GM12878 (cell line): Measurements from ENCODE around the gene TRMU. TPM values are rescaled to one million over a fixed set of nuclear protein-coding genes. Genes with fewer than 3 reads are reported as not detected.

Experiments used
- ATAC-seq: fragments of 200-7000 bp; cut with Tn5 transposase; 3 replicates; pipeline ENCODE4 v1.9.1; 2020; ENCODE audit warnings: mild to moderate bottlenecking, moderate library complexity
- BruUV-seq: library from RNA; stranded (reverse); fragments of 400-500 nt; replicated peaks from 2 replicates; lab custom pipeline; 2021; lab: Mats Ljungman, UMichigan
- CTCF ChIA-PET: fragments of 300-600 bp; sonication (Branson Sonifier 250); formaldehyde crosslinking; extraction: SDS; loops from one replicate; lab custom pipeline; 2021; ENCODE audit warnings: inconsistent platforms; lab: Yijun Ruan, JAX
- POLR2A ChIA-PET: fragments of 350-600 bp; formaldehyde crosslinking; extraction: SDS; loops from one replicate; lab custom pipeline; 2021; ENCODE audit warnings: inconsistent platforms; lab: Charles Lee
- RAD21 ChIA-PET: fragments of 300-600 bp; sonication (Branson Sonifier 250); formaldehyde crosslinking; loops from one replicate; lab custom pipeline; 2023; ENCODE audit warnings: antibody characterized with exemption; ENCODE audit not compliant: unreplicated experiment; lab: Charles Lee
- SMC1A ChIA-PET: fragments of 300-600 bp; sonication (Branson Sonifier 250); formaldehyde crosslinking; loops from one replicate; lab custom pipeline; 2023; ENCODE audit not compliant: unreplicated experiment, uncharacterized antibody; lab: Charles Lee
- DNase-seq: peaks from one replicate; pipeline ENCODE4 v3.0.0-alpha.2; 2011; ENCODE audit warnings: low read depth, low spot score
- FAIRE-seq: peaks from 3 replicates; lab custom pipeline; 2011; peaks lifted over from hg19 to GRCh38; lab: Jason Lieb, UNC
- H2AFZ ChIP-seq: 2 replicates; pipeline ENCODE4 v1.6.0; 2011; ENCODE audit warnings: low read depth, low read length, control low read depth; ENCODE audit not compliant: control insufficient read depth
- H3K27ac ChIP-seq: 2 replicates; pipeline ENCODE4 v1.5.1; 2011; ENCODE audit warnings: control low read depth; ENCODE audit not compliant: control insufficient read depth, insufficient read depth
- H3K27me3 ChIP-seq, 2 experiments: replicated peaks in 1 of 2; 2 replicates each; pipeline versions ENCODE4 v1.6.0 to v1.6.1; 2011; ENCODE audit warnings: low read length in 1 of 2; ENCODE audit not compliant: control insufficient read depth in 2 of 2, insufficient read depth in 2 of 2
- H3K36me3 ChIP-seq, 2 experiments: 2 replicates each; pipeline ENCODE4 v1.5.1; 2011; ENCODE audit warnings: low read length in 1 of 2; ENCODE audit not compliant: control insufficient read depth in 2 of 2, insufficient read depth in 2 of 2
- H3K4me1 ChIP-seq: 2 replicates; pipeline ENCODE4 v1.6.1; 2011; ENCODE audit warnings: mild to moderate bottlenecking, low read length, moderate library complexity, mixed read lengths; ENCODE audit not compliant: control insufficient read depth, insufficient read depth
- H3K4me2 ChIP-seq: 2 replicates; pipeline ENCODE4 v1.6.0; 2011; ENCODE audit warnings: control low read depth; ENCODE audit not compliant: control insufficient read depth, insufficient read depth
- H3K4me3 ChIP-seq: fragments of 200-600 bp; sonication (generic); 2 replicates; pipeline ENCODE4 v1.5.1; 2016
- H3K79me2 ChIP-seq: 2 replicates; pipeline ENCODE4 v1.6.0; 2011; ENCODE audit warnings: low read length; ENCODE audit not compliant: control insufficient read depth, insufficient read depth
- H3K9ac ChIP-seq: 2 replicates; pipeline ENCODE4 v1.8.0; 2011; ENCODE audit warnings: low read length, control low read depth, mixed read lengths; ENCODE audit not compliant: control insufficient read depth, insufficient read depth
- H3K9me3 ChIP-seq: replicated peaks from 3 replicates; pipeline ENCODE4 v1.5.1; 2011; ENCODE audit warnings: mild to moderate bottlenecking, low read length; ENCODE audit not compliant: control insufficient read depth, insufficient read depth
- H4K20me1 ChIP-seq: 2 replicates; pipeline ENCODE4 v1.6.0; 2011; ENCODE audit not compliant: control insufficient read depth, insufficient read depth
- ESRRA ChIP-seq: IDR thresholded peaks from 2 replicates; pipeline ENCODE4 v1.6.1; 2012; ENCODE audit warnings: mild to moderate bottlenecking, low read length, improper control_type of control experiment
- HDAC6 ChIP-seq: fragments of 200-600 bp; sonication (generic); IDR thresholded peaks from one replicate; pipeline ENCODE4 v1.8.0; 2017; ENCODE audit warnings: antibody characterized with exemption; ENCODE audit not compliant: unreplicated experiment
- NR2C1 ChIP-seq: fragments of 450-650 bp; IDR thresholded peaks from 2 replicates; pipeline ENCODE4 v1.6.1; 2017; ENCODE audit warnings: antibody characterized with exemption, mild to moderate bottlenecking, moderate library complexity
- RELA ChIP-seq: fragments of 450-650 bp; IDR thresholded peaks from 2 replicates; pipeline ENCODE4 v1.8.0; 2014; ENCODE audit warnings: borderline replicate concordance; ENCODE audit not compliant: partially characterized antibody
- SIN3A ChIP-seq: IDR thresholded peaks from 2 replicates; pipeline ENCODE4 v1.6.1; 2012; ENCODE audit warnings: low read depth, low read length, improper control_type of control experiment
- TCF7 ChIP-seq: IDR thresholded peaks from 2 replicates; pipeline ENCODE4 v1.6.1; 2014; ENCODE audit warnings: antibody characterized with exemption, borderline replicate concordance
- WGBS: methylation state at CpG from one replicate; pipeline ENCODE4 v1.1.6; 2016; ENCODE audit warnings: low lambda C conversion rate; ENCODE audit not compliant: insufficient replicate concordance, insufficient coverage; ENCODE audit errors: missing lambda C conversion rate; 5-methylcytosine and 5-hydroxymethylcytosine counted together
- in situ Hi-C: fragments of 300-500 bp; cut with MboI; formaldehyde crosslinking; loops from 9 replicates; pipeline ENCODE4 v1.14.3; 2018; ENCODE audit warnings: mixed read lengths
- intact Hi-C: fragments of 100-400 bp; cut with micrococcal nuclease; formaldehyde crosslinking; loops from one replicate; pipeline ENCODE4 v1.14.2; 2022; ENCODE audit not compliant: unreplicated experiment
- polyA plus RNA-seq, 11 experiments: library from polyadenylated mRNA; depleted of rRNA in 4 of 11; unstranded in 6 of 11; stranded (reverse) in 5 of 11; fragments of >200 nt; fragmentation: Nextera tagmentation in 4 of 11; fragmentation: Illumina TruSeq in 1 of 11; extraction: Ambion mirVana in 4 of 11; extraction: Trizol in 1 of 11; gene quantifications; 1 replicate in 1 of 11; 2 replicates in 10 of 11; pipeline versions ENCODE4 v1.2.1 to v1.2.3, GENCODE V29; 2011 to 2016; ENCODE audit warnings: inconsistent platforms in 2 of 11, missing spikeins in 2 of 11, low read depth in 1 of 11
- total RNA-seq, 4 experiments: library from RNA; depleted of rRNA in 3 of 4; stranded (reverse); fragments of >200 nt in 3 of 4; fragmentation: Illumina TruSeq in 1 of 4; extraction: Trizol in 1 of 4; gene quantifications; 2 replicates each; pipeline versions ENCODE4 v1.2.1 to v1.2.3, GENCODE V29; 2013 to 2021
- TF ChIP-seq, protein P1 (sequence below): fragments of 450-650 bp; formaldehyde crosslinking; IDR thresholded peaks from 2 replicates; pipeline ENCODE4 v1.4.0; 2020; ENCODE audit warnings: mild to moderate bottlenecking, moderate library complexity
- TF ChIP-seq, protein P2 (sequence below): fragments of 450-650 bp; IDR thresholded peaks from 2 replicates; pipeline ENCODE4 v1.6.1; 2016; ENCODE audit warnings: mild to moderate bottlenecking, moderate library complexity, borderline replicate concordance
- TF ChIP-seq, protein P3 (sequence below): IDR thresholded peaks from 2 replicates; pipeline ENCODE4 v1.6.1; 2012; ENCODE audit warnings: mild to moderate bottlenecking, low read depth, low read length

TRMU gene
- total and polyA plus RNA-seq, 10 of the 15 experiments (the other 5 are each of a cell fraction or from before 2014, with no cell fraction given), result 3.5 to 57.0 (median 44.0) TPM

DNA sequence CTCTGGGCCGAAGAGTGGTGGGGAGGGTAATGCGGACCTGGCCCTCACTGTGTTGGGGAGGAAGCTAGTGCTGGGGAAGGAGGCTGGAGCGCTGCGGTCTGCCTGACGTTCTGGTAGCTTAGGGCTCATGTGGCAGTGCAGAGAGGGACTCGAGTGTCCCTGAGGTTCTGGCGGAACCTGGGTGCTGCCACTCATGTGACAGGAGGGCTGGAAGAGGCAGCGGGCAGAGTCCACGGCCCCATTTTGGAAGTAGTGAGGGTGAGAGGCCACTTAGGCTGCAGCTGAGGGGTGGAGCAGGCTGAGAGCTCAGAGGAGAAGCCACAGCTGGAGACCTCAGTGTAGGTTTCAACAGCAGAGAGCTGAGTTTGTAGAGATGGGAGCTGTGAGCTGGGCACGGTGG is 16.2 kb upstream of the TRMU start:
- ATAC-seq, result no peak
- TF ChIP-seq, protein P1, sequence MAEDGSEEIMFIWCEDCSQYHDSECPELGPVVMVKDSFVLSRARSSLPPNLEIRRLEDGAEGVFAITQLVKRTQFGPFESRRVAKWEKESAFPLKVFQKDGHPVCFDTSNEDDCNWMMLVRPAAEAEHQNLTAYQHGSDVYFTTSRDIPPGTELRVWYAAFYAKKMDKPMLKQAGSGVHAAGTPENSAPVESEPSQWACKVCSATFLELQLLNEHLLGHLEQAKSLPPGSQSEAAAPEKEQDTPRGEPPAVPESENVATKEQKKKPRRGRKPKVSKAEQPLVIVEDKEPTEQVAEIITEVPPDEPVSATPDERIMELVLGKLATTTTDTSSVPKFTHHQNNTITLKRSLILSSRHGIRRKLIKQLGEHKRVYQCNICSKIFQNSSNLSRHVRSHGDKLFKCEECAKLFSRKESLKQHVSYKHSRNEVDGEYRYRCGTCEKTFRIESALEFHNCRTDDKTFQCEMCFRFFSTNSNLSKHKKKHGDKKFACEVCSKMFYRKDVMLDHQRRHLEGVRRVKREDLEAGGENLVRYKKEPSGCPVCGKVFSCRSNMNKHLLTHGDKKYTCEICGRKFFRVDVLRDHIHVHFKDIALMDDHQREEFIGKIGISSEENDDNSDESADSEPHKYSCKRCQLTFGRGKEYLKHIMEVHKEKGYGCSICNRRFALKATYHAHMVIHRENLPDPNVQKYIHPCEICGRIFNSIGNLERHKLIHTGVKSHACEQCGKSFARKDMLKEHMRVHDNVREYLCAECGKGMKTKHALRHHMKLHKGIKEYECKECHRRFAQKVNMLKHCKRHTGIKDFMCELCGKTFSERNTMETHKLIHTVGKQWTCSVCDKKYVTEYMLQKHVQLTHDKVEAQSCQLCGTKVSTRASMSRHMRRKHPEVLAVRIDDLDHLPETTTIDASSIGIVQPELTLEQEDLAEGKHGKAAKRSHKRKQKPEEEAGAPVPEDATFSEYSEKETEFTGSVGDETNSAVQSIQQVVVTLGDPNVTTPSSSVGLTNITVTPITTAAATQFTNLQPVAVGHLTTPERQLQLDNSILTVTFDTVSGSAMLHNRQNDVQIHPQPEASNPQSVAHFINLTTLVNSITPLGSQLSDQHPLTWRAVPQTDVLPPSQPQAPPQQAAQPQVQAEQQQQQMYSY (CRISPR knock-in tag), result no peak
- TF ChIP-seq SIN3A (no peak), ESRRA (no peak), HDAC6 (no peak), RELA (no peak), NR2C1 (no peak), TCF7 (no peak)
- TF ChIP-seq, protein P2, sequence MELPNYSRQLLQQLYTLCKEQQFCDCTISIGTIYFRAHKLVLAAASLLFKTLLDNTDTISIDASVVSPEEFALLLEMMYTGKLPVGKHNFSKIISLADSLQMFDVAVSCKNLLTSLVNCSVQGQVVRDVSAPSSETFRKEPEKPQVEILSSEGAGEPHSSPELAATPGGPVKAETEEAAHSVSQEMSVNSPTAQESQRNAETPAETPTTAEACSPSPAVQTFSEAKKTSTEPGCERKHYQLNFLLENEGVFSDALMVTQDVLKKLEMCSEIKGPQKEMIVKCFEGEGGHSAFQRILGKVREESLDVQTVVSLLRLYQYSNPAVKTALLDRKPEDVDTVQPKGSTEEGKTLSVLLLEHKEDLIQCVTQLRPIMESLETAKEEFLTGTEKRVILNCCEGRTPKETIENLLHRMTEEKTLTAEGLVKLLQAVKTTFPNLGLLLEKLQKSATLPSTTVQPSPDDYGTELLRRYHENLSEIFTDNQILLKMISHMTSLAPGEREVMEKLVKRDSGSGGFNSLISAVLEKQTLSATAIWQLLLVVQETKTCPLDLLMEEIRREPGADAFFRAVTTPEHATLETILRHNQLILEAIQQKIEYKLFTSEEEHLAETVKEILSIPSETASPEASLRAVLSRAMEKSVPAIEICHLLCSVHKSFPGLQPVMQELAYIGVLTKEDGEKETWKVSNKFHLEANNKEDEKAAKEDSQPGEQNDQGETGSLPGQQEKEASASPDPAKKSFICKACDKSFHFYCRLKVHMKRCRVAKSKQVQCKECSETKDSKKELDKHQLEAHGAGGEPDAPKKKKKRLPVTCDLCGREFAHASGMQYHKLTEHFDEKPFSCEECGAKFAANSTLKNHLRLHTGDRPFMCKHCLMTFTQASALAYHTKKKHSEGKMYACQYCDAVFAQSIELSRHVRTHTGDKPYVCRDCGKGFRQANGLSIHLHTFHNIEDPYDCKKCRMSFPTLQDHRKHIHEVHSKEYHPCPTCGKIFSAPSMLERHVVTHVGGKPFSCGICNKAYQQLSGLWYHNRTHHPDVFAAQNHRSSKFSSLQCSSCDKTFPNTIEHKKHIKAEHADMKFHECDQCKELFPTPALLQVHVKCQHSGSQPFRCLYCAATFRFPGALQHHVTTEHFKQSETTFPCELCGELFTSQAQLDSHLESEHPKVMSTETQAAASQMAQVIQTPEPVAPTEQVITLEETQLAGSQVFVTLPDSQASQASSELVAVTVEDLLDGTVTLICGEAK, result no peak
- TF ChIP-seq, protein P3, sequence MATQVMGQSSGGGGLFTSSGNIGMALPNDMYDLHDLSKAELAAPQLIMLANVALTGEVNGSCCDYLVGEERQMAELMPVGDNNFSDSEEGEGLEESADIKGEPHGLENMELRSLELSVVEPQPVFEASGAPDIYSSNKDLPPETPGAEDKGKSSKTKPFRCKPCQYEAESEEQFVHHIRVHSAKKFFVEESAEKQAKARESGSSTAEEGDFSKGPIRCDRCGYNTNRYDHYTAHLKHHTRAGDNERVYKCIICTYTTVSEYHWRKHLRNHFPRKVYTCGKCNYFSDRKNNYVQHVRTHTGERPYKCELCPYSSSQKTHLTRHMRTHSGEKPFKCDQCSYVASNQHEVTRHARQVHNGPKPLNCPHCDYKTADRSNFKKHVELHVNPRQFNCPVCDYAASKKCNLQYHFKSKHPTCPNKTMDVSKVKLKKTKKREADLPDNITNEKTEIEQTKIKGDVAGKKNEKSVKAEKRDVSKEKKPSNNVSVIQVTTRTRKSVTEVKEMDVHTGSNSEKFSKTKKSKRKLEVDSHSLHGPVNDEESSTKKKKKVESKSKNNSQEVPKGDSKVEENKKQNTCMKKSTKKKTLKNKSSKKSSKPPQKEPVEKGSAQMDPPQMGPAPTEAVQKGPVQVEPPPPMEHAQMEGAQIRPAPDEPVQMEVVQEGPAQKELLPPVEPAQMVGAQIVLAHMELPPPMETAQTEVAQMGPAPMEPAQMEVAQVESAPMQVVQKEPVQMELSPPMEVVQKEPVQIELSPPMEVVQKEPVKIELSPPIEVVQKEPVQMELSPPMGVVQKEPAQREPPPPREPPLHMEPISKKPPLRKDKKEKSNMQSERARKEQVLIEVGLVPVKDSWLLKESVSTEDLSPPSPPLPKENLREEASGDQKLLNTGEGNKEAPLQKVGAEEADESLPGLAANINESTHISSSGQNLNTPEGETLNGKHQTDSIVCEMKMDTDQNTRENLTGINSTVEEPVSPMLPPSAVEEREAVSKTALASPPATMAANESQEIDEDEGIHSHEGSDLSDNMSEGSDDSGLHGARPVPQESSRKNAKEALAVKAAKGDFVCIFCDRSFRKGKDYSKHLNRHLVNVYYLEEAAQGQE, result no peak
- Histone ChIP-seq H3K4me1 (no peaks in the 10 kb centered on the region), H3K79me2 (no peaks in the 10 kb centered on the region), H3K27me3 (no peaks in the 10 kb centered on the region), H4K20me1 (no peaks in the 10 kb centered on the region; the same call in 1 of the 2 replicates), H3K36me3 (peaks cover 15 to 44% of the 10 kb centered on the region in 2 experiments; a peak in 3 of 4 replicates), H3K27ac (no peak overlapping the region), H3K4me3 (no peak overlapping the region), H3K4me2 (no peak overlapping the region), H3K9ac (no peak overlapping the region), H2AFZ (no peak overlapping the region), H3K9me3 (no peaks in the 10 kb centered on the region)
- no peak for DNase-seq
- no TSS peak for BruUV-seq
- WGBS, result 98% methylated on average over 8 of the region's 10 CpGs
- ChIA-PET SMC1A (no interaction called here), POLR2A (interaction anchor here (0.7 kb wide), 1 partner anchor 41 kb away, joined by 5 read pairs; no protein-coding TSS in a partner anchor), CTCF (no interaction called here), RAD21 (no interaction called here)
- intact Hi-C loops, result loop anchor here (10.0 kb wide), 1 partner anchor 325 kb away; no protein-coding TSS in a partner anchor
- FAIRE-seq, result no peak
- in situ Hi-C loops, result no loop called here
